Upper lobe of left lung (tissue), 6 donors: ENCODE results near the gene LTN1. TPM values are rescaled to one million over a fixed set of nuclear protein-coding genes. Genes with fewer than 3 reads are reported as not detected.

Experiments used
- ATAC-seq, 2 donors: fragments of 200-7000 bp; cut with Tn5 transposase; one replicate each; pipeline ENCODE4 v1.9.1; 2022; ENCODE audit warnings: mild to moderate bottlenecking in 2 of 2, moderate library complexity in 2 of 2; ENCODE audit not compliant: low FRiP score in 2 of 2
- DNase-seq, 2 donors: peaks; one replicate each; pipeline ENCODE4 v3.0.0-alpha.2; 2019 to 2020
- H3K27ac ChIP-seq, 4 donors: fragments of 200-600 bp; sonication (generic); one replicate each; pipeline ENCODE4 v1.5.1; 2016 to 2019
- H3K27me3 ChIP-seq, 4 donors: fragments of 200-600 bp; sonication (generic); one replicate each; pipeline ENCODE4 v1.5.1; 2017 to 2019
- H3K36me3 ChIP-seq, 4 donors: fragments of 200-600 bp; sonication (generic); one replicate each; pipeline ENCODE4 v1.5.1; 2016 to 2019
- H3K4me1 ChIP-seq, 4 donors: fragments of 200-600 bp; sonication (generic); one replicate each; pipeline ENCODE4 v1.5.1; 2018 to 2019
- H3K4me3 ChIP-seq, 4 donors: fragments of 200-600 bp; sonication (generic); one replicate each; pipeline ENCODE4 v1.5.1; 2017 to 2019; ENCODE audit warnings: mild to moderate bottlenecking in 2 of 4, moderate library complexity in 1 of 4
- H3K9me3 ChIP-seq, 4 donors: fragments of 200-600 bp; sonication (generic); one replicate each; pipeline ENCODE4 v1.5.1; 2018 to 2019
- EP300 ChIP-seq, 4 donors: sonication (generic); formaldehyde crosslinking; IDR thresholded peaks; one replicate each; pipeline ENCODE4 v1.5.1; 2017; ENCODE audit warnings: antibody characterized with exemption in 4 of 4, control low read depth in 2 of 4
- POLR2A ChIP-seq, 4 donors: fragments of 450-650 bp; IDR thresholded peaks; one replicate each; pipeline ENCODE4 v1.5.1; 2016 to 2017; ENCODE audit warnings: antibody characterized with exemption in 4 of 4, mild to moderate bottlenecking in 2 of 4
- POLR2AphosphoS5 ChIP-seq, 2 donors: sonication (generic); formaldehyde crosslinking; IDR thresholded peaks; one replicate each; pipeline ENCODE4 v1.5.1; 2017; ENCODE audit warnings: antibody characterized with exemption in 2 of 2
- WGBS, 2 donors: methylation state at CpG; one replicate each; pipeline ENCODE4 v1.1.5; 2017 to 2018; 5-methylcytosine and 5-hydroxymethylcytosine counted together
- total RNA-seq, 6 donors: library from RNA; depleted of rRNA in 4 of 6; stranded (reverse); fragments of >200 nt in 4 of 6; gene quantifications; one replicate each; pipeline versions ENCODE4 v1.1.0 to v1.2.1, GENCODE V29; 2016 to 2021
- TF ChIP-seq, protein P1 (sequence below), 6 experiments: fragments of 450-650 bp in 4 of 6; fragments of 200-600 bp in 2 of 6; sonication (generic) in 2 of 6; IDR thresholded peaks; one replicate each; pipeline ENCODE4 v1.5.1; 2016 to 2019; ENCODE audit warnings: antibody characterized with exemption in 6 of 6
- donor health status: DM: no; HTN: no; CAD: no; lungs with moderate emphysema.
- donor health status: DM: no; HTN: yes; CAD: no; lungs with severe emphysema.

LTN1 gene
- total RNA-seq, 6 donors from 2014 or later = 7.4 to 45.6 (median 21.4) TPM

DNA sequence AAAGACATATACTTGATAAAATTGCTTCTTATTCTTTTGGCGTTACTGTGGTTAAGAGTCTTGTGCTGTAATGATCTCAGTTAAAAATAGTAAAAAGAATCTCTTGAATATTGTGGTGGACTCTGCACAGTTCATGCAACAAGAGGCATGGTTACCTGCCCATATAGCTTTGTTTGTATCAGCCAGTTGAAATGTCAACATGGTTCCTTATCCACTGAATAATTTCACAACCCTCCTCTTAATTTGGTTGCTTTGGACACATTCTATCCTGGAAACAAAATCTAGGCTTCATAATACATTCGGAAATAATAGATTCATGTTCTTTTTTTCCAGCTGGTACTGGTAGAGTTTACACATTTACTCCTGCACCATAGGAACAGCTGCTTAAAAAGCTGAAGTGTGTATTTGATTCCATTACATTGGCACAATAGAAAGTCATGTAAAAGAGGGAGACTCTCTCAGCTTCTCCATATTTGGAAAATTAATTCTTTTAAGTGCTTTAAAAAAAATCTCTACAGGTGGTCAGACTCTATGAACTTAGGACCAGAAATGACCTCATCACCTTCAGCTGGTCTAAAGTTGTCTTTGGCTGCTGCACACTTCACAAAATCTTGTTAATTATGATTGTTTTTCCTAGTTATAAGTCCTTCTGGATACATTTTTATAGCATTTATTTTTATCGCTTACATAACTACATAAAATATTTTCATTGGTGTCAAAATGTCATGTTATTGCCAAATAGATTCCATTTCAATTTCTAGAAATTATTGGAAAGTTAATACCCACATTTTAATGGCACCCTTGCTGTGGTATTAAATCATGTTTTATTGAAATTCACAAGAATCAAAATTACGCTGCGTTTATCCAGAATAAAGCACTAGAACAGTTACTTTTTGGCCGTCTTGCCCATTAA is 100.2 kb downstream of the LTN1 start:
- Histone ChIP-seq H3K36me3 (no peaks in the 10 kb centered on the region), H3K4me3 (no peak overlapping the region), H3K27me3 (no peaks in the 10 kb centered on the region), H3K4me1 (no peaks in the 10 kb centered on the region), H3K27ac (no peak overlapping the region), H3K9me3 (no peaks in the 10 kb centered on the region)
- no peak for ATAC-seq
- TF ChIP-seq POLR2A (IDR thresholded peaks at IDR 0.05) = no peak
- TF ChIP-seq POLR2AphosphoS5 (IDR thresholded peaks at IDR 0.05) = no peak
- no peak for TF ChIP-seq EP300 (IDR thresholded peaks at IDR 0.05)
- TF ChIP-seq, protein P1, sequence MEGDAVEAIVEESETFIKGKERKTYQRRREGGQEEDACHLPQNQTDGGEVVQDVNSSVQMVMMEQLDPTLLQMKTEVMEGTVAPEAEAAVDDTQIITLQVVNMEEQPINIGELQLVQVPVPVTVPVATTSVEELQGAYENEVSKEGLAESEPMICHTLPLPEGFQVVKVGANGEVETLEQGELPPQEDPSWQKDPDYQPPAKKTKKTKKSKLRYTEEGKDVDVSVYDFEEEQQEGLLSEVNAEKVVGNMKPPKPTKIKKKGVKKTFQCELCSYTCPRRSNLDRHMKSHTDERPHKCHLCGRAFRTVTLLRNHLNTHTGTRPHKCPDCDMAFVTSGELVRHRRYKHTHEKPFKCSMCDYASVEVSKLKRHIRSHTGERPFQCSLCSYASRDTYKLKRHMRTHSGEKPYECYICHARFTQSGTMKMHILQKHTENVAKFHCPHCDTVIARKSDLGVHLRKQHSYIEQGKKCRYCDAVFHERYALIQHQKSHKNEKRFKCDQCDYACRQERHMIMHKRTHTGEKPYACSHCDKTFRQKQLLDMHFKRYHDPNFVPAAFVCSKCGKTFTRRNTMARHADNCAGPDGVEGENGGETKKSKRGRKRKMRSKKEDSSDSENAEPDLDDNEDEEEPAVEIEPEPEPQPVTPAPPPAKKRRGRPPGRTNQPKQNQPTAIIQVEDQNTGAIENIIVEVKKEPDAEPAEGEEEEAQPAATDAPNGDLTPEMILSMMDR (IDR thresholded peaks at IDR 0.05) = no peak
- 75 to 80% methylated on average over 6 of the region's 6 CpGs for WGBS, 2 donors
- DNase-seq = no peak

DNA sequence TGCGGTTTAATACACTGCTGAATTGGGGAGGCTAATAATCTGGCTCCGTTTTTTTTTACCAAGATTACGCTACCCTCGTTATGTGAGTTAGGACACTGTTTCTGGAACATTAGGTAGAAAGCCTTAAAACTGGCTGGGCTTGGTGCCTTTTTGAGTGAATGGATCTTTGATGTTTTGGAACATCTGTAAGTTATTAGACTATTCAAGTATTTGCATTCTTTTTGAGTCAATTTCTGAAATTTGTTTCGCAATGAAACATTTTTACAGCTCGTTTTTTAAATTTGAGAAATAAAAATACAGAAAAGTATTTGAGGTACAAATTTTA is 106.9 kb downstream of the LTN1 start:
- no peaks in the 10 kb centered on the region for H3K9me3 ChIP-seq
- no peak for TF ChIP-seq POLR2A (IDR thresholded peaks at IDR 0.05)
- TF ChIP-seq, protein P1 (IDR thresholded peaks at IDR 0.05) = no peak
- no peak for TF ChIP-seq POLR2AphosphoS5 (IDR thresholded peaks at IDR 0.05)
- TF ChIP-seq EP300 (IDR thresholded peaks at IDR 0.05) = no peak
- DNase-seq (no peak), ATAC-seq (peak in 1 of 2 donors; percentile 57)
- H3K4me3 ChIP-seq = no peak overlapping the region
- peak overlapping the region in 3 of 4 donors; percentile 86 to 96 (median 87) for H3K27ac ChIP-seq
- H3K4me1 ChIP-seq = peaks cover 4 to 17% (median 7%) of the 10 kb centered on the region in 4 donors
- H3K36me3 ChIP-seq = peaks cover 0 to 12% (median 7%) of the 10 kb centered on the region in 4 donors
- no peaks in the 10 kb centered on the region for H3K27me3 ChIP-seq
- 90 to 95% methylated on average over 6 of the region's 6 CpGs for WGBS, 2 donors

DNA sequence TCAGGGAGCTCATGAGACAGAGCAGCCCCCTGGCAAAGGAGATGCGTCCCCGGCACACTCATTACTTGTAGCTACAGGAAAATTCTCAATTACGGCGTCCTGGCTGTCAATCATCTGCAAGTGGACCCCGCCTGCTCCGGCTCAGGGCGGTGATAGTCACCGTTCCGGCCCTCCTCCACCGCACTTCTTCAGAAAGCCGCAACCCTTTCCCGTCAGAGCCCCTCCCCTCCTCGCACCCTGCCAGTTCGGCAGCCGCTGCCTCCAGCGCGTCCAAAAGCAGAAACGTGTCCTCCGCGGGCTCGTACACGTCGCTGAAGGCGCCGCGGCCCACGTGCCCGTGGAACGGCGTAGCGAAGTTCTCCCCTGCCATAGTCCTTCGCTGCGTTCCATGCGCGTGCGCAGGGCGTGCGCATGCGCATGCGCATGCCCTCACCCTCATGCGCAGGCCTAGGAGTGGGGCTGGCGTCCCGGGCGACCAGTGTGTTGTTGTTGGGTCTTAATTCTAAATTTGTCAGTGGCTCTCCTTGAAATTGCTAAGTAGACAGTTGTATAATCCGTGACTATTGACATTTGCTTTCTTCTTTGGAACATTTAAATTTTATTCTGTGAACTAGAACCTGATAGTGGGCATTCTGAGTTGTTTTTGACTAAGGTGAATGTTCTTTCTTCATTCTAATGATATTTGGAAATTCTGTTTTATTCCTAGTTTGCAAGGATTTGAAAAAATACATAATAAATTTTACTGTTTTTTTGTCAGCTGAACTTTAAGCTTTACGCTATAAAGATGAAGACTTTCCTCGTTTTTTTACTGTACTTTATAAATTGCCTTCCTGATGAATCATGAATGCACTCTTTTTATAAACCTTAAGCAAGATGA is 107.5 kb downstream of the LTN1 start:
- peak overlapping the region; percentile 86 to 96 (median 90) for H3K27ac ChIP-seq

DNA sequence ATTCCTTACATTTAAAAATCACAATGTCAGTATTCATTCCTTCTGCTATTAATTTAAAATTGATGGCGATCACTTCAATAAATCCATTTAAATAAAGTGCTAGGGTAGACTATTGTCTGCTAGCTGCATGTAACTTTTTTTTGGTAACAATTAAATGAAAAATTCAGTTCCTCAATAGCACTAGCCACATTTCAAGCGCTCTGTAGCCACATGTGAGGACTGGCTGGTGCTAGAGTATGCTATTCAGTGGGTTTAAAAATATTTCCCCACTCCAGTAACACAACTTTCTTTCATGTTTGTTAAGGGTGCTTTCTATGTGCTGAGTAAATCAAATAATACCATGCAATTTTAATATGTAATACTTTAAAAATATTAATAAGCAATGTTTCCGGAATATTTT is 108.2 kb downstream of the LTN1 start:
- Histone ChIP-seq H3K9me3 (no peaks in the 10 kb centered on the region), H3K4me3 (peak overlapping the region; percentile 41 to 71 (median 59)), H3K27ac (peak overlapping the region; percentile 86 to 96 (median 90)), H3K4me1 (peaks cover 4 to 17% (median 7%) of the 10 kb centered on the region in 4 donors), H3K36me3 (peaks cover 0 to 19% (median 7%) of the 10 kb centered on the region in 4 donors), H3K27me3 (no peaks in the 10 kb centered on the region)
- peak; percentile 44 to 49 for ATAC-seq
- 28 to 31% methylated on average over 3 of the region's 3 CpGs for WGBS, 2 donors
- no peak for DNase-seq
- TF ChIP-seq EP300 (IDR thresholded peaks at IDR 0.05) (no peak), POLR2A (IDR thresholded peaks at IDR 0.05) (no peak), POLR2AphosphoS5 (IDR thresholded peaks at IDR 0.05) (no peak)
- TF ChIP-seq, protein P1 (IDR thresholded peaks at IDR 0.05) = no peak

More for the DNA sequence above, 107.5 kb downstream of the LTN1 start:
- ATAC-seq (peak; percentile 98 to 99), DNase-seq (peak; percentile 82 to 98)
- H3K27me3 ChIP-seq = no peaks in the 10 kb centered on the region
- TF ChIP-seq, protein P1 (IDR thresholded peaks at IDR 0.05) = peak in 1 of 6 experiments; percentile 23
- TF ChIP-seq EP300 (IDR thresholded peaks at IDR 0.05) = peak in 1 of 4 donors; percentile 85
- TF ChIP-seq POLR2A (IDR thresholded peaks at IDR 0.05) = peak in 3 of 4 donors; percentile 52 to 86 (median 58)
- TF ChIP-seq POLR2AphosphoS5 (IDR thresholded peaks at IDR 0.05) = peak; percentile 93 to 94
- peak overlapping the region; percentile 41 to 71 (median 59) for H3K4me3 ChIP-seq
- no peaks in the 10 kb centered on the region for H3K9me3 ChIP-seq
- H3K36me3 ChIP-seq = peaks cover 0 to 12% (median 7%) of the 10 kb centered on the region in 4 donors
- H3K4me1 ChIP-seq = peaks cover 4 to 17% (median 7%) of the 10 kb centered on the region in 4 donors
- 4 to 18% methylated on average over 11 to 46 of the region's 47 CpGs for WGBS, 2 donors
